T-helper 2 cell treated with Interferon-gamma antibody and Interleukin-4, amounts not matched to agents 5 μg/mL and 100 μg/mL, for 36 hours (primary cell): ENCODE measurements around the gene TLCD3B.
"Not testable (repeated sequence)": the region's sequence is repeated elsewhere in the genome, so short reads cannot be mapped to it uniquely, and the experiment has no call there.

Experiments
- DNase-seq: peaks from one replicate; pipeline ENCODE4 v3.0.0; 2021; ENCODE audit warnings: low spot score
- H3K27ac Mint-ChIP-seq: one replicate; pipeline ENCODE4 v1.8.0; 2021; ENCODE audit warnings: mild to moderate bottlenecking, mixed read lengths
- H3K27me3 Mint-ChIP-seq: one replicate; pipeline ENCODE4 v1.8.0; 2021; ENCODE audit warnings: low read depth, mixed read lengths
- H3K36me3 Mint-ChIP-seq: one replicate; pipeline ENCODE4 v1.8.0; 2021; ENCODE audit warnings: low read depth, mixed read lengths
- H3K4me1 Mint-ChIP-seq: one replicate; pipeline ENCODE4 v1.8.0; 2021; ENCODE audit warnings: low read depth, mixed read lengths
- H3K4me3 Mint-ChIP-seq: one replicate; pipeline ENCODE4 v1.8.0; 2022; ENCODE audit warnings: mild to moderate bottlenecking, moderate library complexity, mixed read lengths
- H3K9me3 Mint-ChIP-seq: one replicate; pipeline ENCODE4 v1.8.0; 2021; ENCODE audit warnings: mixed read lengths

TLCD3B gene

GRCh38 chr16:30025574-30025973, 5.5 kb downstream of the TLCD3B start:
- Mint-ChIP-seq H3K9me3 (no peaks in the 10 kb centered on the region), H3K36me3 (no peaks in the 10 kb centered on the region), H3K4me1 (peaks cover 7% of the 10 kb centered on the region), H3K27me3 (peaks cover 45% of the 10 kb centered on the region), H3K4me3 (no peak overlapping the region), H3K27ac (no peak overlapping the region)
- no peak for DNase-seq

GRCh38 chr16:30025156-30025555, 5.9 kb downstream of the TLCD3B start:
- H3K4me3 Mint-ChIP-seq = no peak overlapping the region
- peaks cover 7% of the 10 kb centered on the region for H3K4me1 Mint-ChIP-seq
- peaks cover 47% of the 10 kb centered on the region for H3K27me3 Mint-ChIP-seq
- no peak overlapping the region for H3K27ac Mint-ChIP-seq
- DNase-seq = no peak
- no peaks in the 10 kb centered on the region for H3K36me3 Mint-ChIP-seq
- no peaks in the 10 kb centered on the region for H3K9me3 Mint-ChIP-seq

- peaks cover 40% of the 10 kb centered on the region for H3K27me3 Mint-ChIP-seq
- H3K9me3 Mint-ChIP-seq = no peaks in the 10 kb centered on the region
- H3K27ac Mint-ChIP-seq = no peak overlapping the region
Observed at GRCh38 chr16:30024451-30024850, 6.6 kb downstream of the TLCD3B start.

GRCh38 chr16:30023586-30023985, 7.5 kb downstream of the TLCD3B start:
- Mint-ChIP-seq H3K4me3 (no peak overlapping the region), H3K9me3 (no peaks in the 10 kb centered on the region), H3K36me3 (no peaks in the 10 kb centered on the region), H3K4me1 (peaks cover 7% of the 10 kb centered on the region), H3K27ac (no peak overlapping the region), H3K27me3 (peaks cover 36% of the 10 kb centered on the region)
- no peak for DNase-seq

More at GRCh38 chr16:30024451-30024850, 6.6 kb downstream of the TLCD3B start:
- Mint-ChIP-seq H3K4me1 (peaks cover 7% of the 10 kb centered on the region), H3K36me3 (no peaks in the 10 kb centered on the region), H3K4me3 (no peak overlapping the region)
- DNase-seq = no peak

GRCh38 chr16:30022887-30023286, 8.2 kb downstream of the TLCD3B start, which contains the start of gene C16orf92:
Gene C16orf92 (plus strand): TSS chr16:30023198. CDS start chr16:30023341, 143 bp downstream.
- Mint-ChIP-seq H3K4me3 (no peak within 1 kb of the TSS), H3K9me3 (no peaks in the 10 kb centered on the region), H3K27me3 (peaks cover 31% of the 10 kb centered on the region), H3K4me1 (peaks cover 7% of the 10 kb centered on the region), H3K27ac (no peak within 1 kb of the TSS), H3K36me3 (no peaks in the 10 kb centered on the region)
- no peak for DNase-seq

GRCh38 chr16:30018731-30019158, 12.3 kb downstream of the TLCD3B start:
- DNase-seq = no peak
- H3K4me3 Mint-ChIP-seq = no peak overlapping the region
- H3K27ac Mint-ChIP-seq = no peak overlapping the region
- no peaks in the 10 kb centered on the region for H3K9me3 Mint-ChIP-seq
- H3K36me3 Mint-ChIP-seq = no peaks in the 10 kb centered on the region
- H3K4me1 Mint-ChIP-seq = peaks cover 7% of the 10 kb centered on the region
- peaks cover 32% of the 10 kb centered on the region for H3K27me3 Mint-ChIP-seq

- not testable (repeated sequence) for H3K36me3 Mint-ChIP-seq, H3K9me3 Mint-ChIP-seq, H3K27ac Mint-ChIP-seq, H3K4me1 Mint-ChIP-seq, H3K4me3 Mint-ChIP-seq, DNase-seq
- peaks cover 33% of the 10 kb centered on the region for H3K27me3 Mint-ChIP-seq
Observed at GRCh38 chr16:30017937-30018336, 13.1 kb downstream of the TLCD3B start.

GRCh38 chr16:30017277-30017656, 13.8 kb downstream of the TLCD3B start:
- Mint-ChIP-seq H3K36me3 (no peaks in the 10 kb centered on the region), H3K4me3 (no peak overlapping the region), H3K27ac (no peak overlapping the region), H3K4me1 (peaks cover 7% of the 10 kb centered on the region), H3K27me3 (peaks cover 39% of the 10 kb centered on the region), H3K9me3 (no peaks in the 10 kb centered on the region)
- DNase-seq = no peak

GRCh38 chr16:30016555-30017276, 14.4 kb downstream of the TLCD3B start:
- Mint-ChIP-seq H3K36me3 (no peaks in the 10 kb centered on the region), H3K4me1 (peaks cover 9% of the 10 kb centered on the region), H3K27ac (no peak overlapping the region), H3K4me3 (no peak overlapping the region), H3K27me3 (peaks cover 45% of the 10 kb centered on the region), H3K9me3 (no peaks in the 10 kb centered on the region)
- DNase-seq = no peak

- H3K4me3 Mint-ChIP-seq, H3K36me3 Mint-ChIP-seq, DNase-seq, H3K9me3 Mint-ChIP-seq, H3K27ac Mint-ChIP-seq, H3K4me1 Mint-ChIP-seq: not testable (repeated sequence)
- H3K27me3 Mint-ChIP-seq = peaks cover 44% of the 10 kb centered on the region
Observed at GRCh38 chr16:30015450-30015849, 15.6 kb downstream of the TLCD3B start.

GRCh38 chr16:30012598-30012997, 18.5 kb downstream of the TLCD3B start:
- H3K27ac Mint-ChIP-seq, H3K4me1 Mint-ChIP-seq, H3K9me3 Mint-ChIP-seq, H3K36me3 Mint-ChIP-seq, DNase-seq, H3K4me3 Mint-ChIP-seq: not testable (repeated sequence)
- H3K27me3 Mint-ChIP-seq = peaks cover 48% of the 10 kb centered on the region

GRCh38 chr16:30011714-30012504, 19.2 kb downstream of the TLCD3B start:
- Mint-ChIP-seq H3K4me1 (peaks cover 4% of the 10 kb centered on the region), H3K4me3 (peak overlapping the region; percentile 80), H3K36me3 (peaks cover 2% of the 10 kb centered on the region), H3K9me3 (no peaks in the 10 kb centered on the region), H3K27me3 (peaks cover 48% of the 10 kb centered on the region), H3K27ac (no peak overlapping the region)
- no peak for DNase-seq

- H3K4me3 Mint-ChIP-seq = peak within 1 kb of the TSS; percentile 80
- H3K9me3 Mint-ChIP-seq = no peaks in the 10 kb centered on the region
- peaks cover 4% of the 10 kb centered on the region for H3K4me1 Mint-ChIP-seq
- H3K27me3 Mint-ChIP-seq = peaks cover 45% of the 10 kb centered on the region
- DNase-seq = no peak
- H3K36me3 Mint-ChIP-seq = peaks cover 2% of the 10 kb centered on the region
- H3K27ac Mint-ChIP-seq = no peak within 1 kb of the TSS
Observed at GRCh38 chr16:30010844-30011713, 20.0 kb downstream of the TLCD3B start, which contains the start of gene DOC2A. Gene DOC2A (minus strand): TSS chr16:30011027. CDS start chr16:30010222, 805 bp downstream.
